K562 (cell line): ENCODE measurements around the gene ITPKA. TPM values are rescaled to one million over a fixed set of nuclear protein-coding genes. Genes with fewer than 3 reads are reported as not detected.

Experiments
- ATAC-seq: fragments of 200-7000 bp; cut with Tn5 transposase; 3 replicates; pipeline ENCODE4 v1.9.1; 2020; ENCODE audit warnings: moderate library complexity
- BruUV-seq: library from RNA; stranded (reverse); fragments of 400-500 nt; replicated peaks from 2 replicates; lab custom pipeline; 2021; lab: Mats Ljungman, UMichigan
- CTCF ChIA-PET: fragments of 300-600 bp; formaldehyde crosslinking; extraction: SDS; loops from one replicate; lab custom pipeline; 2021; ENCODE audit warnings: low intra/inter-chr PET ratio; lab: Yijun Ruan, JAX
- POLR2A ChIA-PET: fragments of 300-600, 350-650 bp; sonication (Branson Sonifier 250); formaldehyde crosslinking; extraction: SDS; loops from one replicate; lab custom pipeline; 2021; ENCODE audit warnings: antibody characterized with exemption, inconsistent platforms; lab: Yijun Ruan, JAX
- DNase-seq, 4 experiments: peaks; one replicate each; pipeline versions ENCODE4 v3.0.0 to v3.0.0-alpha.2; 2011 to 2018; ENCODE audit warnings: low spot score in 3 of 4, mixed read lengths in 3 of 4; ENCODE audit errors: extremely low read depth in 1 of 4
- FAIRE-seq: peaks from 2 replicates; lab custom pipeline; 2011; peaks lifted over from hg19 to GRCh38; lab: Jason Lieb, UNC
- H2AFZ ChIP-seq: 2 replicates; pipeline ENCODE4 v1.6.0; 2011; ENCODE audit warnings: low read depth, low read length, control low read depth, inconsistent platforms
- H3K27ac ChIP-seq: fragments of 200-600 bp; 3 replicates; pipeline ENCODE4 v1.8.0; 2011; ENCODE audit warnings: low read depth, mild to moderate bottlenecking, control low read depth, inconsistent platforms, low read length, moderate library complexity, mixed read lengths; ENCODE audit errors: extremely low read depth
- H3K27me3 ChIP-seq, 2 experiments: fragments of 300-600 bp in 1 of 2; 2 replicates in 1 of 2; 3 replicates in 1 of 2; pipeline versions ENCODE4 v1.6.0 to v1.8.0; 2011; ENCODE audit warnings: inconsistent platforms in 2 of 2, low read length in 2 of 2, mild to moderate bottlenecking in 1 of 2, mixed read lengths in 1 of 2, moderate library complexity in 1 of 2; ENCODE audit not compliant: control insufficient read depth in 2 of 2, insufficient read depth in 2 of 2
- H3K36me3 ChIP-seq: fragments of 300-600 bp; 3 replicates; pipeline ENCODE4 v1.8.0; 2011; ENCODE audit warnings: mild to moderate bottlenecking, low read length, inconsistent platforms; ENCODE audit not compliant: control insufficient read depth, insufficient read depth
- H3K4me1 ChIP-seq, 2 experiments: fragments of 200-600 bp in 1 of 2; replicated peaks in 1 of 2; 2 replicates in 1 of 2; 3 replicates in 1 of 2; pipeline versions ENCODE4 v1.5.1 to v1.8.0; 2011; ENCODE audit warnings: inconsistent platforms in 2 of 2, low read length in 2 of 2, mild to moderate bottlenecking in 1 of 2, mixed read lengths in 1 of 2, moderate library complexity in 1 of 2; ENCODE audit not compliant: control insufficient read depth in 2 of 2, insufficient read depth in 2 of 2
- H3K4me2 ChIP-seq: 2 replicates; pipeline ENCODE4 v1.6.1; 2011; ENCODE audit warnings: low read length, control low read depth, inconsistent platforms, mixed read lengths; ENCODE audit not compliant: insufficient read depth
- H3K4me3 ChIP-seq: fragments of 200-600 bp; sonication (generic), shearing (Covaris generic); 2 replicates; pipeline ENCODE4 v1.5.1; 2016; ENCODE audit warnings: control low read depth, inconsistent platforms
- H3K79me2 ChIP-seq: fragments of 200-600 bp; 3 replicates; pipeline ENCODE4 v1.8.0; 2011; ENCODE audit warnings: low read length, inconsistent platforms; ENCODE audit not compliant: control insufficient read depth, insufficient read depth
- H3K9ac ChIP-seq, 2 experiments: 2 replicates each; pipeline versions ENCODE4 v1.6.0 to v1.6.1; 2011; ENCODE audit warnings: low read depth in 2 of 2, low read length in 2 of 2, control low read depth in 1 of 2, inconsistent platforms in 1 of 2, mild to moderate bottlenecking in 1 of 2, mixed read lengths in 1 of 2; ENCODE audit not compliant: insufficient read depth in 1 of 2
- H3K9me1 ChIP-seq: one replicate; pipeline ENCODE4 v1.6.0; 2011; ENCODE audit warnings: inconsistent platforms, mild to moderate bottlenecking, low read length, moderate library complexity; ENCODE audit not compliant: control insufficient read depth, insufficient read depth
- H3K9me3 ChIP-seq: replicated peaks from 2 replicates; pipeline ENCODE4 v1.5.1; 2011; ENCODE audit warnings: low read depth, low read length, inconsistent platforms; ENCODE audit not compliant: control insufficient read depth, insufficient read depth
- H4K20me1 ChIP-seq: replicated peaks from 2 replicates; pipeline ENCODE4 v1.6.1; 2011; ENCODE audit warnings: low read length, inconsistent platforms, mixed read lengths; ENCODE audit not compliant: control insufficient read depth, insufficient read depth
- CCAR2 ChIP-seq: fragments of 200-400 bp; formaldehyde crosslinking; IDR thresholded peaks from 2 replicates; pipeline ENCODE4 v1.6.1; 2017; ENCODE audit warnings: mild to moderate bottlenecking, low read depth, low read length
- FUS ChIP-seq: fragments of 200-400 bp; formaldehyde crosslinking; optimal IDR thresholded peaks from 2 replicates; pipeline ENCODE3; 2017; ENCODE audit warnings: low read depth, low read length
- GABPA ChIP-seq: fragments of 200-800 bp; sonication (Bioruptor generic); conservative IDR thresholded peaks from 2 replicates; pipeline ENCODE4 v1.6.1; 2016; ENCODE audit warnings: low read depth, missing genetic modification characterization, missing compliant biosample characterization
- HNRNPUL1 ChIP-seq: fragments of 200-400 bp; formaldehyde crosslinking; IDR thresholded peaks from 2 replicates; pipeline ENCODE4 v1.6.1; 2017; ENCODE audit warnings: low read length
- NEUROD1 ChIP-seq: fragments of 150-350 bp; IDR thresholded peaks from 2 replicates; pipeline ENCODE4 v1.6.1; 2014; ENCODE audit warnings: borderline replicate concordance, low read length, low read depth; ENCODE audit not compliant: partially characterized antibody
- NFYB ChIP-seq: IDR thresholded peaks from 2 replicates; pipeline ENCODE4 v1.6.1; 2011; ENCODE audit warnings: mild to moderate bottlenecking, moderate library complexity; ENCODE audit not compliant: insufficient read length; ENCODE audit errors: extremely low read depth
- SMC3 ChIP-seq: conservative IDR thresholded peaks from 2 replicates; pipeline ENCODE4 v1.6.1; 2011; ENCODE audit warnings: low read depth, low read length, improper control_type of control experiment; ENCODE audit not compliant: insufficient read depth
- STAT5A ChIP-seq: IDR thresholded peaks from 2 replicates; pipeline ENCODE4 v1.6.1; 2012; ENCODE audit warnings: low read length, inconsistent platforms, borderline replicate concordance
- TARDBP ChIP-seq: fragments of 450-650 bp; IDR thresholded peaks from 2 replicates; pipeline ENCODE4 v1.6.1; 2016
- TEAD2 ChIP-seq: fragments of 450-650 bp; IDR thresholded peaks from 2 replicates; pipeline ENCODE4 v1.6.1; 2016; ENCODE audit warnings: missing genetic modification characterization, control low read depth, missing compliant biosample characterization
- ZNF561 ChIP-seq: fragments of 450-650 bp; formaldehyde crosslinking; conservative IDR thresholded peaks from 2 replicates; pipeline ENCODE4 v1.4.0; 2020; ENCODE audit warnings: mild to moderate bottlenecking, moderate library complexity
- ZNF707 ChIP-seq: fragments of 250-450 bp; sonication (Bioruptor Pico); conservative IDR thresholded peaks from 2 replicates; pipeline ENCODE4 v1.8.0; 2022; ENCODE audit warnings: inconsistent platforms, mild to moderate bottlenecking, moderate library complexity
- WGBS: fragments of 100-300 bp; shearing (Covaris generic); methylation state at CpG from one replicate; pipeline ENCODE4 v1.1.6; 2016; ENCODE audit warnings: low coverage, mixed read lengths; ENCODE audit not compliant: insufficient coverage; ENCODE audit errors: missing lambda C conversion rate; 5-methylcytosine and 5-hydroxymethylcytosine counted together
- in situ Hi-C: fragments of 300-500 bp; cut with MboI; formaldehyde crosslinking; loops from 4 replicates; pipeline ENCODE4 v1.15.0; 2018; ENCODE audit warnings: inconsistent platforms, mixed read lengths
- intact Hi-C: fragments of 100-400 bp; cut with micrococcal nuclease; formaldehyde crosslinking; loops from 2 replicates; pipeline ENCODE4 v1.14.2; 2022
- polyA plus RNA-seq, 8 experiments: library from polyadenylated mRNA; depleted of rRNA in 4 of 8; stranded (reverse) in 5 of 8; unstranded in 3 of 8; fragments of >200 nt; fragmentation: Nextera tagmentation in 2 of 8; fragmentation: Illumina TruSeq in 1 of 8; extraction: Ambion mirVana in 2 of 8; extraction: Trizol in 1 of 8; gene quantifications; 2 replicates each; pipeline versions ENCODE4 v1.2.1 to v1.2.3, GENCODE V29; 2011 to 2014; ENCODE audit warnings: inconsistent platforms in 1 of 8, missing spikeins in 1 of 8
- total RNA-seq, 7 experiments: library from RNA; depleted of rRNA in 6 of 7; stranded (reverse); fragments of >200 nt in 6 of 7; fragmentation: Illumina TruSeq in 2 of 7; extraction: Trizol in 2 of 7; gene quantifications; 2 replicates each; pipeline versions ENCODE4 v1.2.1 to v1.2.3, GENCODE V29; 2011 to 2021; ENCODE audit warnings: low replicate concordance in 1 of 7
- TF ChIP-seq, protein P1 (sequence below): fragments of 250-450 bp; sonication (Bioruptor Pico); IDR thresholded peaks from 2 replicates; pipeline ENCODE4 v1.5.0; 2021; ENCODE audit warnings: mild to moderate bottlenecking, moderate library complexity

The ITPKA gene
- total and polyA plus RNA-seq, 9 of the 15 experiments (the other 6 are each of a cell fraction or from before 2014, with no cell fraction given), result 0.14 to 68.4 (median 11.5) TPM

- H3K27me3 ChIP-seq, result no peaks in the 10 kb centered on the region
- no peak for DNase-seq
- no peak overlapping the region for H3K27ac ChIP-seq
- H3K36me3 ChIP-seq, result peaks cover 81% of the 10 kb centered on the region
- CTCF ChIA-PET, result no interaction called here
- no peak for ATAC-seq
- in situ Hi-C loops (no loop called here), intact Hi-C loops (no loop called here)
- TF ChIP-seq TARDBP (no peak), TEAD2 (tag) (no peak), SMC3 (no peak), ZNF561 (CRISPR knock-in tag) (no peak)
- no peak overlapping the region for H2AFZ ChIP-seq
- BruUV-seq, result no TSS peak
- H3K79me2 ChIP-seq, result no peaks in the 10 kb centered on the region
- H3K9me3 ChIP-seq, result no peaks in the 10 kb centered on the region
- H3K9ac ChIP-seq, result no peak overlapping the region; a peak in 1 of 4 replicates
- no peaks in the 10 kb centered on the region for H3K9me1 ChIP-seq
- H3K4me3 ChIP-seq, result no peak overlapping the region
- WGBS, result 84% methylated on average over 6 of the region's 6 CpGs
- no peaks in the 10 kb centered on the region for H3K4me1 ChIP-seq
- POLR2A ChIA-PET, result interaction anchor here (0.5 to 1.3 kb wide), 4 partner anchors 9 to 306 kb away, joined by 3 to 6 read pairs (median 4); partner anchors contain the start of gene ITPKA
- no peaks in the 10 kb centered on the region for H4K20me1 ChIP-seq
- FAIRE-seq, result no peak
- H3K4me2 ChIP-seq, result no peak overlapping the region
Measured at GRCh38 chr15:41530363-41530956, 36.8 kb downstream of the ITPKA start.

DNA sequence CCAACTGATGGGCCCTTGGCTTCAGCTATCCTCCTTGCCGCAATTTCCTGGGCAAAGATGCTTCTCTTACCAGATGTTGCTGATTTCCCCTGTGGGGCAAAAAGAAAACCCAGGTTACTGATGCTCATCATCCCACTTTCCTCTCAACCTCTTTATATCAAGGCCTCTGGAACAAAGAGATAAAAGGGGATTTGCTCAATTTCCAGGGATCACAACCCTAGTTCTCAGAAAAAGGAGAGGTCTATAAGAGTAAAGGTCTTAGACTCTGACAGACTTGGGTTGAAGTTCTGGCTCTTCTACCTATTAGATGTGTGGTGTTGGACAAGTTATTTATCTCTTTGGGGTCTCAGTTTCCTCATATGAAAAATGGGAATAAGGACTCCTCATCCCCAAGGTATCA is 41.9 kb downstream of the ITPKA start:
- WGBS, result 70% methylated on average over 1 of the region's 1 CpG
- 0 out of 3 replicates have a peak, but pooled peaks cover under 1% of the 10 kb centered on the region for H3K79me2 ChIP-seq
- no peak overlapping the region for H3K4me3 ChIP-seq
- no peak overlapping the region; a peak in 1 of 4 replicates for H3K9ac ChIP-seq
- H3K27ac ChIP-seq, result no peak overlapping the region
- H3K4me2 ChIP-seq, result 0 out of 2 replicates have a peak overlapping the region, but pooled peaks have one; percentile 7
- BruUV-seq, result TSS peak; percentile 9
- ATAC-seq (no peak; the same call in 2 of the 3 replicates), FAIRE-seq (peak; percentile 42), DNase-seq (peak in 1 of 4 experiments; percentile 45)
- H3K9me1 ChIP-seq, result no peaks in the 10 kb centered on the region
- no peaks in the 10 kb centered on the region for H3K9me3 ChIP-seq
- H3K4me1 ChIP-seq, result peaks cover 3 to 8% of the 10 kb centered on the region in 2 experiments; a peak in 4 of 5 replicates
- no peak overlapping the region for H2AFZ ChIP-seq
- H3K27me3 ChIP-seq, result no peaks in the 10 kb centered on the region
- intact Hi-C loops (no loop called here), in situ Hi-C loops (no loop called here)
- peaks cover 56% of the 10 kb centered on the region for H3K36me3 ChIP-seq
- no peaks in the 10 kb centered on the region for H4K20me1 ChIP-seq
- POLR2A ChIA-PET, result interaction anchor here (1.2 to 1.8 kb wide), 2 partner anchors 9 to 26 kb away, joined by 3 to 5 read pairs; partner anchors contain the start of gene RPAP1
- CTCF ChIA-PET, result no interaction called here
- TF ChIP-seq, protein P1, sequence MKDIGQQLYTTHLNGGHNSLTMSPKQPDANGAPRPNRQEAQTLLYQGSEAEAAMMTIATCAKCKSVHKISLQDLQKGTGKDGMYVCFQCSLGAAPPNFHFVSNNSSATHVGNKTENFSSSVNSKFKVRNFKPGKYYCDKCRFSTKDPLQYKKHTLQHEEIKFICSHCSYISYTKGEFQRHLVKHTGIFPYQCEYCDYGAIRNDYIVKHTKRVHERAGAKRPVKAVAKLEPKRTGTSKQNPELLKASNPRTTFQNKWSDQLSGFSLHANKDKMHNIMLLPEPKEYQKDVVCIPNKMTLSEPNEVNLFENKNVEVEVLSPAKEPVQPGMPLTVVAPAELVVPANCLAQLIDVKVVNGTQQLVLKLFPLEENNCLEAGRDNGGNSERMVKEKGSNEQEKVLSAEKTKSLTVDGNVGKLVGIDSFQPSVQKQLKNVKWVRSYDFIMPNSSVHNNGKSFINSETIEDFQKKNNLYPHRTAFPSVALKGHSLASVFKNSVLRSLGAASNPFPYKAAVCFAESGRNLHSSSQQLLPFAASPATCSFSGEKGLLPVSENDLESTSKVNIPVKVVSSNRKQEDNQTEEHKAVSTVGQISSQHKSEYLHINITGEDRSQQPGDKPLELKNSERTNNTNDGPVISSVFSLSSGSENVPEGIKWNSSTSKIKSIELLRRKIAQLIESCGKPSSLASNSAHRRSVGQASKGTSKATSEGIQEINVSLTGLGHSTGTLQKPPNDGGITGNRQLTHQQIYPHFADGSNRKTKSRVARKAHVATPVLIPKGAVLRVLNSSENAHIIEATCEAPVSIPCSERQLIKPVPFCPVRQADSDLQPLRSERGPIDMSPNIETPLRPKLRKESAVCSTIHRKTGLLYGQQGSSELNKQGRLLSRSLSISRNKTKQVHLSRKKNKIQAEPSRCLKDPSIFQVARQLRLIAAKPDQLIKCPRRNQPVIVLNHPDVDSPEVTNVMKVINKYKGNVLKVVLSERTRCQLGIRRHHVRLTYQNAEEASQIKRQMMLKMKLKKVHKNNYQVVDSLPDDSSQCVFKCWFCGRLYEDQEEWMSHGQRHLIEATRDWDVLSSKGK (CRISPR knock-in tag), result no peak
- TF ChIP-seq STAT5A (peak; percentile 31; the same call in 1 of the 2 replicates), CCAR2 (no peak), GABPA (tag) (no peak), HNRNPUL1 (no peak), ZNF707 (no peak), NFYB (no peak), FUS (no peak), NEUROD1 (no peak)
